Cardiac fibroblast (primary cell): ENCODE results near the gene SLC39A8.
"Not testable (repeated sequence)": the region's sequence is repeated elsewhere in the genome, so short reads cannot be mapped to it uniquely, and the experiment has no call there.

Source experiments
- DNase-seq, 2 donors: peaks; one replicate each; pipeline versions ENCODE4 v3.0.0 to v3.0.0-alpha.2; 2010; ENCODE audit warnings: low read depth in 2 of 2
- H3K4me3 ChIP-seq, 2 donors: replicated peaks in 1 of 2; 1 replicate in 1 of 2; 2 replicates in 1 of 2; pipeline ENCODE4 v1.5.1; 2011; ENCODE audit warnings: low read depth in 2 of 2, low read length in 2 of 2, mild to moderate bottlenecking in 2 of 2, moderate library complexity in 1 of 2
- TF ChIP-seq, protein P1 (sequence below): IDR thresholded peaks from one replicate; pipeline ENCODE4 v1.5.1; 2011; ENCODE audit warnings: low read depth, mild to moderate bottlenecking, low read length, inconsistent platforms

Gene SLC39A8

DNA sequence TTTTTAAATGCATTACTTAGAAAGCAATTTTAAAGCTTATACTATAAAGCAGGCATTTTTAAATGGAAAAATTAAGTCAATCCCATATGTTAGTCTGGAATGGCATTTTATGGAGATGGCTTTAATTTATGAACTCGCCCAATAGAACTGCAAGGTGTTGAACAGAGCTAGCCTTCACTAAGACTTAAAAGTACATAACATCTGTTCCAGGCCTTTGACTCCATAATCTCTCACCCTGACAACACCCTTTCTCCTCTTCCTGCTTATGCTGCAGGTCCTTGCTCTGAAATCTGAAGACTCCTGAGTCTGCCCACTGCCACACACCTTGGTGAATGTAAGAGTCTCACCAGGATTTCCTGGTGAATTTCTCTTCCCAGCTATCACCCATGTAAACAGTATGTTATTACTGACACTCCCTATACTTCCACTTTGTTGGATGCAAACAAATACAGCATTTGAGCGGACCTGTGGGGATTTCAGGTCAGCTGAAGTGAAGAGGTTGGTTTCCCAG is 17.7 kb upstream of the SLC39A8 start:
- TF ChIP-seq, protein P1, sequence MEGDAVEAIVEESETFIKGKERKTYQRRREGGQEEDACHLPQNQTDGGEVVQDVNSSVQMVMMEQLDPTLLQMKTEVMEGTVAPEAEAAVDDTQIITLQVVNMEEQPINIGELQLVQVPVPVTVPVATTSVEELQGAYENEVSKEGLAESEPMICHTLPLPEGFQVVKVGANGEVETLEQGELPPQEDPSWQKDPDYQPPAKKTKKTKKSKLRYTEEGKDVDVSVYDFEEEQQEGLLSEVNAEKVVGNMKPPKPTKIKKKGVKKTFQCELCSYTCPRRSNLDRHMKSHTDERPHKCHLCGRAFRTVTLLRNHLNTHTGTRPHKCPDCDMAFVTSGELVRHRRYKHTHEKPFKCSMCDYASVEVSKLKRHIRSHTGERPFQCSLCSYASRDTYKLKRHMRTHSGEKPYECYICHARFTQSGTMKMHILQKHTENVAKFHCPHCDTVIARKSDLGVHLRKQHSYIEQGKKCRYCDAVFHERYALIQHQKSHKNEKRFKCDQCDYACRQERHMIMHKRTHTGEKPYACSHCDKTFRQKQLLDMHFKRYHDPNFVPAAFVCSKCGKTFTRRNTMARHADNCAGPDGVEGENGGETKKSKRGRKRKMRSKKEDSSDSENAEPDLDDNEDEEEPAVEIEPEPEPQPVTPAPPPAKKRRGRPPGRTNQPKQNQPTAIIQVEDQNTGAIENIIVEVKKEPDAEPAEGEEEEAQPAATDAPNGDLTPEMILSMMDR: no peak
- no peak overlapping the region for H3K4me3 ChIP-seq
- DNase-seq: no peak

DNA sequence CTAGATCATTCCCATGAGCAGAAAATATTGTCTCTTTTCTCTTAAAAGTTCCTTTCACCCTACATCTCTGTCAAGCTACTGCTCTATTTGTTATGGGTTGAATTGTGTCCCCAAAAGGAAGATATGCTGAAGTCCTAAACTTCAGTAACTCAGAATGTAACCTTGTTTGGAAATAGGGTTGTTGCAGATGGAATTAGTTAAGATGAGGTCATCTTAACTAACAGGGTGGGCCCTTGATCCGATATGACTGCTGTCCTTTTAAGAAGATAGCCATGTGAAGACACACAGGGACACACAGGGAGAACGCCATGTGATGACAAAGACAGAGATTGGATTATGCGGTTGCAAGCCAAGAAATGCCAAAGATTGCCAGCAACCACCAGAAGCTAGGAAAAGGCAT is 12.8 kb upstream of the SLC39A8 start:
- no peak for DNase-seq
- no peak overlapping the region for H3K4me3 ChIP-seq
- TF ChIP-seq, protein P1: no peak

DNA sequence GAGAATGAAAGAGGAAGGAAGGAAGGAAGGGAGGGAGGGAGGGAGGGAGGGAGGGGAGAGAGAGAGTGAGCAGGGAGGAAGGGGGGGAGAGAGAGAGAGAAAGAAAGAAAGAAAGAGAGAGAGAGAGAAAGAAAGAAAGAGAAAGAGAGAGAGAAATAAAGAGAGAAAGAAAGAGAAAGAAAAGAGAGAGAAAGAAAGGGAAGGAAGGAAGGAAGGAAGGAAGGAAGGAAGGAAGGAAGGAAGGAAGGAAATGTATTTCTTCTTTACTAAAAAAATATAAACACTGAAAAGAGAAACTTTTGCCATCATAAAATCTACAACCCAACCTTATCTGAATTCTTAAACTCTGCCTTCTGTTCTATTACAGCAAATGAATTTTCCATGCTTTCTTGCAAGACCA is 12.4 kb upstream of the SLC39A8 start:
- not testable (repeated sequence) for H3K4me3 ChIP-seq, DNase-seq

DNA sequence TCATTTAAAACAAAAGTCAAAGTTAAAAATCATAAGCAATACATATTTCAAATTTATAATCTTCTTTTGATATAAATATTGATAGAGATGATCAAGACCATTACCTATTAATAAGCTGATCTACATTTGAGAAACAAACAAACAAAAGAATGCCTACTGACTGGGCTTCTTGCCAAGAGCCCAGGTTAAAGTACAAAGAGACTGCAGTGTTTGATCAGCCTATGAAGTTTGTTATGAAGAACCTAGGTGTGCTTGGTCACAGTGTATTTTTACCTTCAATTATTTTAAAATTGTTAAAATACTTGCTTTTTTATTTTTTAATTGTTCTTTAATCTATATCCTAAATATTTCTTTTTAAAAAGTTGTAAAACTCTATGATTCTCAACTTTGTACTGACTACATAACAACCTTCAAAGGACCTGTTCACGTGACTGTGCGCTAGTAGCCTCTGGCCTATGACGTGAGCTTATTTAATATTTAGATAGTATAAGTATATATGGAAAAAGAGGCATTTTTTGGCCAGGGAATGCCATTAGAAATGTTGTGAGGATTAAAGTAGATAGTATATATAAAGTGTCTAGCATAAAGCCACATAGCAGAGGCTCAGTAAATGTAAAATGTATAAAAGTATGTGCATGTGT is 11.4 kb upstream of the SLC39A8 start:
- H3K4me3 ChIP-seq: no peak overlapping the region
- TF ChIP-seq, protein P1: no peak
- DNase-seq: no peak

DNA sequence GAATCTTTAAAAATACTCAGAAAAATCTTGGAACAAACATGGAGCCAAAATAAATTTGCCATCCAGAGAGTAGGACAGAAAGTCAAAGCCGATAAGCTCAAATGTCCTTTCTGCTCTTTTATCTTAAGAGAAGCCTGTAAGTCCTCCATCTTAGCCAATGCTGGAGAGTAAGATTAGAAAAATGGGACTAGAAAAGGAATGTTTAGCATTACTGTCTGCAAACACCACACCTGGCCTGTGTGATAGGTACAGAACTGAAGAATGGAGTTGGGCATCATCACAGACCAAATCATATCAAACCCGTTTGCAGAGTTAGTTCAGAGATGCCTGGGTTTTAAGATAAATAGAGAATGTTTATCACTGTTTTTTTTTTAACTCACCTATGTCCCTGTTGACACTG is 10.5 kb upstream of the SLC39A8 start:
- no peak overlapping the region for H3K4me3 ChIP-seq
- DNase-seq: no peak
- TF ChIP-seq, protein P1: no peak

DNA sequence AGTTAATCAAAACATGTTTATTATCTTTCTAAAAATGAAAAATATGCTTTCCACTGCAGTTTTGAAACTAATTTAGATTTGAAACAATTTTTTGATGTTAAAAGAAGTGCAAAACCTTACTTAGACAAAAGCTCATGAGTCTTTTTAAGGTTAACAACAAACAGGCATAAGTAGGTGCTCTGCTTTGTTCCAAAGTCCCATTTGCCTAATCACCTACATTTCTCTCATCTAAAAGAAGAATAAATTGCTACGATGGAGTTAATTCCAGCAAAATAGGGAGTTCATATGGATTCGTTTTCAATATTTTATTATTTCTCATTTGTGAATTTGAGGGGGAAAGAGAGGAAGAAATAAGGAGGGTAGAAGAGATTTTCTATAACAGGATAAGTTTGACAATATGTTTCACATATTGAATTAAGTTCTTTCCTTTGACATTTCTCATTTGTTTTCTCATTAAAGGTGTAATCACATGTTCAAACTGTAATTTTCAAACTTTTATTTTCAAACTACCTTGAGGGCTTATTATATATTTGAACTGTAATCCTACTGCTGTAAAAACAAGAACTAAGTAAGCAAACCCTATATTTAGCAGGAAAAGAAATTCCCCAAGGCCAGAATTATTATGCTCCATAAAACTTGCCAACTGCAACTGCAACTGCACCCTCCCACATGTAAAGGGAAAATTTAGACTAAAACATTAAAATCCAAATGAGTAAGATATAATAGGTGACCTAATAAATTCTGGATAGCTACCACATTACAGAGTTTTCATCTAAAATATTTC is 9.6 kb upstream of the SLC39A8 start:
- no peak overlapping the region for H3K4me3 ChIP-seq
- TF ChIP-seq, protein P1: no peak
- DNase-seq: no peak

DNA sequence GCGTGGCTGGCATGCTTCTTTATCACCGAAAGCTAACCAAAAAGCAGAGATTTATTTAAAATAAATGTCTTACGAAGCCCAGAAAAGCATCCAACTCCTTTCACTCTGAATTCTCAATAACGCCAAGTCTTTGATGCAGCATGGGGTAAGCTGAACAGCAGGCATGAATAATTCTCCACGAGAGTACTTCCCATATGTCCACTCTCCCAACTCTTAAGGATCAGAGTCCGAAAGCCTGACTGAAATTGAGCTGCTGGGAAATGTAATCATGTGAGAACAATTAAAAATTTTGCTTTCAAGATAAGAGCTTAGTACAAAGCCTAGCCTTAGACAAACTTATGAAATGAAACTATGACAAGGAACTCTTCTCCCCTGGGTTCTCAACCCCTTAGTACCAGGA is 7.5 kb upstream of the SLC39A8 start:
- DNase-seq: no peak
- TF ChIP-seq, protein P1: no peak

More for the DNA sequence above, 7.5 kb upstream of the SLC39A8 start:
- no peak overlapping the region for H3K4me3 ChIP-seq
